ENCODE results near the gene IL37.
"Not testable (repeated sequence)": the region's sequence is repeated elsewhere in the genome, so short reads cannot be mapped to it uniquely, and the experiment has no call there.

Gene IL37

DNA sequence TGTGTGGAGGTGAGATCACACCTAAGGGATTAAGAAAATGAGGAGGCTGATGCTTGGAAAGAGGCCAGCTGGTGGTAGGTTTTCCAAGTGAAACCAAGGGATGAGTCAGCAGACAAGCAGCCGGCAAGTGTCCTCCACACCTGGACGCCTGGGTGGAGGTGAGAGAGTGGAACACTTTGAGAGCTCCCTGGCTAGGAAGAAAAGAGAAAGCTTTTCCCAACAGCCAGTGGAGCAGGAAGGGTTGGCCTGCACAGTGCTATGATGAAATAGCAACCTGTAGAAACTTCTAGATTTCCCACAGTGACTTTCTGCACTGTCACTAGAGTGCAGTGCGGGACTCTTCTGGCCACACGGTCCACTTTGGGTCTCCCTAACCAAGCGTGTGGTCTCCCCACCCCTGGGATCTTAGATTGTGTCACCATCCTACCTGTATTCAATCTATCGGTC, 19.6 kb upstream of the IL37 start:
- peak; percentile 16 for DNase-seq

GRCh38 chr2:112893752-112894151, 17.2 kb upstream of the IL37 start:
- DNase-seq: no peak

DNA sequence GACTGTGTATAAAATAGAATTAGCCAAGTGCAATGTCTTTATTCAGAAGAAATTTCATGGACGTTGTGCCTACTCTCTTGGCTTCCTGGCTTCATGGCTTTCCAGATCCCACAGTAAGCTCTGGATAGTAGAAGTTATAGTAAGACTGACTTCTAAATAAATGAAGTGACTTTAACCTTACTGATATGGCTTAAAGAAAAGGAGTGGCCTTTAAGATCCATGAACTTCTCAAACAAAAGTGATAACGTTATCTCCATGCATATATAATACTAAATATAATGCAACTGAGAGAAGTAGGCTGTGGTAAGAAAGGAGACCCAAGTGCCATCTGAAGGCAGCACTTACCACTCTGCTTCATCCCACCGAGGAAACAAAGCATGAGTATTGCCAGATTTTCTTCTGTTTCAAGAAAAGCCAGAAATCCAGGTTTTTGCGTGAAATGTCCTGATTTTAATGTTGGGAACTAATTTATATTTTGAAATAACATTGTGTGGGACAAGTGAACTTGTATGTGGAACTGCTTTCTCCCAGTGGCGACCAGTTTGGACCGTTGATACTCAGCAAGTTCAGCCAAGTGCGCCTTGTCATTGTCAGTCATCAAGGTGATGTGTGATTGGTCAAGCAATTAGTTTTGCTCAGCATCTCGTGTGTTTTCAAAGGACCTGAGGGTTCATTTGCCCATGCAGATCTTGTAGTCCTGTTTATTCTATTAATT, 13.9 kb upstream of the IL37 start:
- DNase-seq: no peak

- no peak for DNase-seq
Measured at GRCh38 chr2:112897624-112897978, 13.4 kb upstream of the IL37 start.

DNA sequence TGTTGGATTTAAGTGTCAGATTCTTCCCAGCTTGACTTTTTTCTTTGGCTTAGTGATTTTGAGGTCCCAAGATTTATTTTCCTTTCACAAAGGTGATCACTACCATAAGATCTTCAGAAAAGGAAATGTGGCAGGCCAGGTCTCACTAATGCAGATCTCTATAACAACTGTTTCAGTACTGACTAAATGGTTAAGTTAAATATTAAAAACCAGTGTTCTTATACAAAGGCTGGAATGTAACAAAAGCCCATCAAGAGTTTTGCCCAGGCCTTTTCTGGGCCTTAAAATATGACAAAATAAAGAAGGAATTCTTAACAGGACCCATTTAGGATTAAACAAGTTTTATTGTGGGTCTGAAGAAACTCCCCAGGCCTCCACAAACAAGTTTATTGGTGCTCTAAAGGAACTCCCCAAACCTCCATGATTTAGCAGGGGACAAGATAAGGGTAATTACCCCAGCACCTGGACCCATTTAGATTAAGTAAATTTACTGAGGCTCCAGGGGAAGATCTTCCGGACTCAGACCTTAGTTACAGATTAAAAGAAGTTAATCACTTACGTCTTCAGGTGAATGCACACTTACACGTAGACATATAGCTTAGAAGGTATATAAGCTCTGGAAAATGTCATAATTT, 9.4 kb upstream of the IL37 start:
- DNase-seq: not testable (repeated sequence)

- no peak for DNase-seq
Measured at GRCh38 chr2:112902816-112903215, 8.1 kb upstream of the IL37 start.

DNA sequence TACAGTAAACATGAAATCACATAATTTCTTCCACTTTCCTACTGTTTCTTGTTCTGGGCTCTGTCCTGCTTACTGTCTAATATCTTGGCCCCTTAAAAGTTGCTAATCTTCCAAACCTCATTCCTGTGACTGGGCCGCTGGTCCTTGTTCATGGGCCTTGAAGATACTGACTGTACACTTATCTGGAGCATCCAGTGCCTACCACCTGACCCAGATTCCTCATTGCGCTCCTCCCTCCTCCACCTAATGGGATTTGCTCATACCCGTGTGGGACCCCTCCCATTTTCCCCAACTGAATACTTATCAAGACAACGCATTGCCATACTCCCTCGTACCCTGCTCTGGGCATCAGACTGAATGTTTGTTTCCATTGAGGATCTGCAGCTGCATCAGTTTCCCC, 6.1 kb upstream of the IL37 start:
- no peak for DNase-seq

GRCh38 chr2:112906276-112906675, 4.7 kb upstream of the IL37 start:
- DNase-seq: no peak

GRCh38 chr2:112907001-112907949, 3.7 kb upstream of the IL37 start:
- no peak for DNase-seq

DNA sequence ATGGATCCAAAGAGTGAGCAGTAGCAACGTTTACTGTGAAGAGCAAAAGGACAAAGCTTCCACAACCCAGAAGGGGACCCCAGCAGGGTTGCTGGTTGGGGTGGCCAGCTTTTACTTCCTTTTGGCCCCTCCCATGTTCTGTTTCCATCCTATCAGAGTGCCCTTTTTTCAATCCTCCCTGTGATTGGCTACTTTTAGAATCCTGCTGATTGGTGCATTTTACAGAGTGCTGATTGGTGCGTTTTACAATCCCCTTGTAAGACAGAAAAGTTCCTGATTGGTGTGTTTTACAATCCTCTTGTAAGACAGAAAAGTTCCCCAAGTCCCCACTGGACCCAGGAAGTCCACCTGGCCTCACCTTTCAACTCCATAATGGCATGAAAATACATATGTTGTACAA, 2.4 kb upstream of the IL37 start:
- not testable (repeated sequence) for DNase-seq

DNA sequence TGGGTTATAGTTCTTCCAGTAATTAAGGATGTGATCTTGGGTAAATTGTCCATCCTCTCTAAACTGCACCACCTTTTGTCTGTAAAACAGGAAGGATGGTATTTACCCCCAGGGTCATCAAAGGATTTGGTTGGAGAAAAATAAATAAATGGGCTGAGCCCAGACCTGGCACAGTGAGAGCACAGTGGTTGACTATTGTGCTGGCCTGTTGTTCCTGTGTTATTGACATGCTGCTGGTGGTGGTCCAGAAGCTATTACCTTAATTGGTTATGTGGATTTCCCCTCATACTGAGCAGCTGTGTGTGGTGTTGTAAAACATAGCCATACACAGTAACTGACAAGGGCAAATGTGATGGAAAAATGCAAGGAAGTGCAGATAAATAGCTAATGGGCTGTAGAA, 746 bp upstream of the IL37 start:
- peak; percentile 73 for DNase-seq

DNA sequence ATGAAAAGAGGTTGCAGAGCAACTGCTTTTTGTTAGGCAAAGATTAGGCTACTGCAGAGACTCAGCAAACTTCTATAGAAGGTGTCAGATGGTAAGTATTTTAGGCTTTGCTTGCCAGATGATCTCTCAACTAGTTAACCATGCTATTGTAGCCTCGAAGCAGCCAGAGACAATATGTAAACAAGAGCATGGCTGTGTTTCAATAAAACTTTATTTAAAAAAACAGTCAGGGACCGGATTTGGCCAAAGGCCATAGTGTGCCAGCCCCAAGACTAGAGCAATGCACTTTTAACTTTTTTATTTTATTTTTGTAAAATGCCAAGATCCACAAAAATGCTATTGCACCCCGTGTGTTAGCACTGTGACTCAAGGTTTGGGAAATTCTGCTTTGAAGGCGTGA, 1.4 kb downstream of the IL37 start:
- DNase-seq: no peak

GRCh38 chr2:112915300-112916144, 4.6 kb downstream of the IL37 start:
- no peak for DNase-seq

DNA sequence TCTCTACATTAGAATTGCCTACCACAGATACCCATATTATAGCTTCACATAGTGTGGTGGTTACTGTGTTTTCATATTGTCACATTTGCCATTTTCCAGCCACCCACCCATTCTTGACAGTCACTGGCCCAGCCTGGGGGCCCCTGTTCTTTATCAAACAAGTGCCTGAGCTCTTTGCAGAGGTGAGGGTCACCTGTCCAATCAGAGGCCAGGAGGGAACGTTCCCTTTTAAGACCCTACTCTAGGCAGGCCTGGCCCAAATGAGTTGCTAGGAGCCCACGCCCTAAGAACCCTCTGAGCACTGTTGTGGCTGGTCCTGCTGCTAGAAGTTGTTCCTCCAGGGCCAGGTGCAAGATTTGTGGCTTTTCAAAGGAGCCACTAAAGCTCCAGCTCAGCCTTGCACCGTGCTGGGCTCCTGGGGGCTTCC, 5.2 kb downstream of the IL37 start:
- no peak for DNase-seq

- no peak for DNase-seq
Measured at GRCh38 chr2:112916625-112917247, 5.8 kb downstream of the IL37 start.

- DNase-seq: no peak
Measured at GRCh38 chr2:112917856-112918255, 6.9 kb downstream of the IL37 start.

DNA sequence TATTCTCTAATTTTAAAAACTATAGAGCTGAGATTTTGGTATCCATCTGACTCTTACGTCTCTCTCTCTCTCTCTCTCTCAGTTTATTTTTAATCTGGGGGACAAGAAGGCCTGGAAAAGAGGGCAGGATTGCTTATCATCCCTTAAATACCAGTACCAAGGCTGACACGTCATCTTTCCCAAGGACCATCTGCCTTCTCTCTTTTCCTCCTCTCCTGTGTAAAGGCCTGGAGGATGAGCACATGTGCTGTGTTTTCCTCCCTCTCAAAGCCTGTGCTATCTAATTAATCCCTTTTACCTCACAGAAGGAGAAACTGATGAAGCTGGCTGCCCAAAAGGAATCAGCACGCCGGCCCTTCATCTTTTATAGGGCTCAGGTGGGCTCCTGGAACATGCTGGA, 7.3 kb downstream of the IL37 start:
- no peak for DNase-seq

GRCh38 chr2:112919086-112919485, 8.1 kb downstream of the IL37 start:
- DNase-seq: no peak

DNA sequence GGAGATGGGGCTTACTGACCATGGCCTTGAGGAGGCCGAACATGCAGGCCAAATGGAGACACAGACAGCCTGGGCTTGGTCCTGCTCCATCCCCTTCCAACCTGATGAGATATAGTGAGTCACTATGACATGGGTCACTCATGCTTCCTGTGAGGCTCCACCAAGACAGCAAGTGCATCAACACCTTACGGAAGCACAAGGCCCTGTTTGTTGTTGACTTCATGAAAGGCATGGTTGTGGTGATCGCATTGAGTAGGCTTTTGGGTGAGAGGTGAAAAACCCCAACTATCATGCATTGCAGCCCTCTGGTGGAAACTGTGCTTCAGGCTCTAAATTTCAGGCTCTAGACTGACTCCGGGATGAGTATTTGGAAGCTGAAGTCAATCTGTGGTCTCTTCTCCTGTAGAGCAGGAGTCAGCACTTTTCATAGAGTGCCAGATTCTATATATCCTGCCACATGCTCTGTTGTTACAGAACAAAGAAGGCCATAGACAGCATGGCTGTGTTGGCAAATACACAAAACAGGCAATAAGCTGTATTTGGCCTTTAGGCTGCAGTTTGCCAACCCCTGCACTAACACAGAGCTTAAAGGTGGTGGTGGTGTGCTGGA, 10.1 kb downstream of the IL37 start:
- no peak for DNase-seq

GRCh38 chr2:112921982-112922381, 11.0 kb downstream of the IL37 start:
- no peak for DNase-seq

DNA sequence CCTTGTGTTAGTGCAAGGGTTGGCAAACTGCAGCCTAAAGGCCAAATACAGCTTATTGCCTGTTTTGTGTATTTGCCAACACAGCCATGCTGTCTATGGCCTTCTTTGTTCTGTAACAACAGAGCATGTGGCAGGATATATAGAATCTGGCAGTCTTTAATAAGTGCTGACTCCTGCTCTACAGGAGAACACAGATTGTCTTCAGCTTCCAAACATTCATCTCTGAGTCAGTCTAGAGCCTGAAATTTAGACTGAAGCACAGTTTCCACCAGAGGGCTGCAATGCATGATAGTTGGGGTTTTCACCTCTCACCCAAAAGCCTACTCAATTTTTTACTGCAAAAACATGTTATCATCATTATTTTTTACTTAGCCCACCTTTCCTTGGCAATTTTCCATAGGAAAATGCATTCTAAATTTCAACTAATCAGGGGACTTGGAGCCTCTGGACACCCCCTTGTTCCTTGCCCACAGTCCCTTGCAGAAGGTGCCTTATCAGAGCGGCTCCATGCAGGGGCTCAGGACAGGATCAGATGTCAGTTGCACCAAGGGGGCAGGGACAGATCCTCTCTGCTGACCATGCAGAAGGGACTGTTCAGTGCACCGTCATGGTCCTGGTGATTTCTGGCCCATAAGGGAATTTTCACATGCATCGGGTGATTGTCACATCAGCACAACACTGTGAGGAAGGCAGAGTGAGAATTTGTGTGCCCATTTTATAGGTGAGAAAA, 12.4 kb downstream of the IL37 start:
- no peak for DNase-seq

Measured in COR-L47 (cell line).